ENCODE results near the gene TBC1D9. TPM values are rescaled to one million over a fixed set of nuclear protein-coding genes. Genes with fewer than 3 reads are reported as not detected.
A peak's percentile ranks its signal among the peaks of the same experiment; 100 is the strongest.

Gene TBC1D9
- total RNA-seq, 1 experiment from 2014 or later: 21.7 TPM

GRCh38 chr4:140579278-140579677, 176.9 kb downstream of the TBC1D9 start:
- peak; percentile 48; the same call in 1 of the 2 replicates for ATAC-seq
- TF ChIP-seq CTCF (IDR thresholded peaks at IDR 0.05) (no peak), TCF7L2 (IDR thresholded peaks at IDR 0.05; ENCODE audit: low read depth, low read length) (no peak), REST (IDR thresholded peaks at IDR 0.05; ENCODE audit: insufficient read depth in 1 of 2, low read depth in 2 of 2, low read length in 1 of 2) (no peak), SIN3A (IDR thresholded peaks at IDR 0.05; ENCODE audit: borderline replicate concordance, insufficient read depth, low read depth, low read length) (no peak), POLR2AphosphoS5 (IDR thresholded peaks at IDR 0.05; ENCODE audit: low read depth, low read length) (no peak)
- ChIA-PET POLR2A (no interaction called here), CTCF (no interaction called here)
- Histone ChIP-seq H3K9me3 (ENCODE audit: control insufficient read depth, insufficient read depth, low read depth, low read length) (no peaks in the 10 kb centered on the region), H3K36me3 (ENCODE audit: control insufficient read depth, insufficient read depth, low read length) (no peaks in the 10 kb centered on the region), H3K4me1 (ENCODE audit: control insufficient read depth, insufficient read depth, low read length) (no peaks in the 10 kb centered on the region; the same call in 1 of the 2 replicates), H3K4me3 (ENCODE audit: low read depth in 2 of 2, low read length in 2 of 2) (no peak overlapping the region), H3K27ac (ENCODE audit: low read length) (no peak overlapping the region), H3K27me3 (ENCODE audit: control insufficient read depth, insufficient read depth, low read length) (peaks cover 11% of the 10 kb centered on the region)
- no TSS peak for BruUV-seq (replicated peaks)
- in situ Hi-C loops (cut with HindIII; ENCODE audit: low pct_unique_long_range_greater_than_20kb, low sequenced_read_pairs): no loop called here
- intact Hi-C loops (cut with micrococcal nuclease; ENCODE audit: unreplicated experiment): no loop called here
- DNase-seq (ENCODE audit: low read depth, low spot score): no peak

DNA sequence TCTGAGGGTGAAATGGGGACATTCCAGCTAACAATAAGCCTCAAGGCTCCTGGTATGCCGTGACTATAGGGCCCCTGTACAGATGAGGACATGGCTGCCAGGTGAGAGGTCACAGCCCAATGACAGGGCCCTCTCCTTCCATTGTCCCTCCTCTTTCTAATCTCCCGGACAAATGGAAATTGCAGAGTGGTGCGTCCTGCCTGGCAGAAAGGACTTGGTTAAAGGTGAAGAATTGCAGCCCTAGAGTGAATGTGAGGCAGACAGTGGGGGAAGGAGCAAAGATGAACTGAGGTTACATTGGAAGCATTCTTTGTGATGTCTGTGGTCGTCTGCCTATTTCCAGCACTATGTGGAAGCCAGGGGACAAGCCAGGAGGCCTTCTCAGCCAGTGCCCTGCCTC, 180.7 kb downstream of the TBC1D9 start:
- in situ Hi-C loops (cut with HindIII; ENCODE audit: low pct_unique_long_range_greater_than_20kb, low sequenced_read_pairs) (no loop called here), intact Hi-C loops (cut with micrococcal nuclease; ENCODE audit: unreplicated experiment) (no loop called here)
- Histone ChIP-seq H3K36me3 (ENCODE audit: control insufficient read depth, insufficient read depth, low read length) (no peaks in the 10 kb centered on the region), H3K4me3 (ENCODE audit: low read depth in 2 of 2, low read length in 2 of 2) (no peak overlapping the region), H3K27ac (ENCODE audit: low read length) (no peak overlapping the region), H3K27me3 (ENCODE audit: control insufficient read depth, insufficient read depth, low read length) (peaks cover 12% of the 10 kb centered on the region), H3K9me3 (ENCODE audit: control insufficient read depth, insufficient read depth, low read depth, low read length) (no peaks in the 10 kb centered on the region; the same call in 1 of the 2 replicates), H3K4me1 (ENCODE audit: control insufficient read depth, insufficient read depth, low read length) (no peaks in the 10 kb centered on the region; the same call in 1 of the 2 replicates)
- no peak for ATAC-seq
- POLR2A ChIA-PET: no interaction called here
- no TSS peak for BruUV-seq (replicated peaks)
- TF ChIP-seq REST (IDR thresholded peaks at IDR 0.05; ENCODE audit: insufficient read depth in 1 of 2, low read depth in 2 of 2, low read length in 1 of 2) (no peak), CTCF (IDR thresholded peaks at IDR 0.05) (no peak), TCF7L2 (IDR thresholded peaks at IDR 0.05; ENCODE audit: low read depth, low read length) (no peak), POLR2AphosphoS5 (IDR thresholded peaks at IDR 0.05; ENCODE audit: low read depth, low read length) (no peak), SIN3A (IDR thresholded peaks at IDR 0.05; ENCODE audit: borderline replicate concordance, insufficient read depth, low read depth, low read length) (no peak)
- CTCF ChIA-PET: no interaction called here
- no peak for DNase-seq (ENCODE audit: low read depth, low spot score)
